Breast epithelium (tissue), 3 donors: Measurements from ENCODE around the gene ARV1.

Source experiments
- POLR2A ChIP-seq: fragments of 450-650 bp; IDR thresholded peaks from one replicate; pipeline ENCODE4 v1.6.1; 2016; ENCODE audit warnings: antibody characterized with exemption, mild to moderate bottlenecking, moderate library complexity
- POLR2AphosphoS5 ChIP-seq, 3 donors: sonication (generic); formaldehyde crosslinking; IDR thresholded peaks; one replicate each; pipeline ENCODE4 v1.6.1; 2017; ENCODE audit warnings: antibody characterized with exemption in 3 of 3
- TF ChIP-seq, protein P1 (sequence below), 3 donors: fragments of 450-650 bp; IDR thresholded peaks; one replicate each; pipeline ENCODE4 v1.5.1; 2016 to 2017; ENCODE audit warnings: antibody characterized with exemption in 3 of 3, mild to moderate bottlenecking in 3 of 3, moderate library complexity in 3 of 3

DNA sequence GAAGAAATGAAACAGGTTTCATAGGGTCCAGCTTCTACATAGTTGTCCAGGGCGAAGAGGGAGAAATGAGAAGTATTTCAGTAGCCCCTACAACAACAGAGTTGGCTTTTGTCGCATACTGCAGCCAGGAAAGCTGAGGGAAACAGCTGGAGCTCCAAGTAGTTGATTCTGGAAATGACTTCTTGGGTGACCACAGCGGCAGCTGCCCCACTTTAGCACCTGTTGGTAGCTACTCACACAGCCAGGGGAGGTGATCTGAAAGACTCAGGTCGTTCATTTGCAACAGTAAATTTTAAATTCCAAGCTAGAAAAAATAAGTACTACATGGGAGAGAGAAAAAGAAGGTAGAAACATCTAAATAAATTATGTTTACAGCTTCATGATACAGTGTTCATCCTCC lies 2.5 kb upstream of the ARV1 start:
- TF ChIP-seq, protein P1, sequence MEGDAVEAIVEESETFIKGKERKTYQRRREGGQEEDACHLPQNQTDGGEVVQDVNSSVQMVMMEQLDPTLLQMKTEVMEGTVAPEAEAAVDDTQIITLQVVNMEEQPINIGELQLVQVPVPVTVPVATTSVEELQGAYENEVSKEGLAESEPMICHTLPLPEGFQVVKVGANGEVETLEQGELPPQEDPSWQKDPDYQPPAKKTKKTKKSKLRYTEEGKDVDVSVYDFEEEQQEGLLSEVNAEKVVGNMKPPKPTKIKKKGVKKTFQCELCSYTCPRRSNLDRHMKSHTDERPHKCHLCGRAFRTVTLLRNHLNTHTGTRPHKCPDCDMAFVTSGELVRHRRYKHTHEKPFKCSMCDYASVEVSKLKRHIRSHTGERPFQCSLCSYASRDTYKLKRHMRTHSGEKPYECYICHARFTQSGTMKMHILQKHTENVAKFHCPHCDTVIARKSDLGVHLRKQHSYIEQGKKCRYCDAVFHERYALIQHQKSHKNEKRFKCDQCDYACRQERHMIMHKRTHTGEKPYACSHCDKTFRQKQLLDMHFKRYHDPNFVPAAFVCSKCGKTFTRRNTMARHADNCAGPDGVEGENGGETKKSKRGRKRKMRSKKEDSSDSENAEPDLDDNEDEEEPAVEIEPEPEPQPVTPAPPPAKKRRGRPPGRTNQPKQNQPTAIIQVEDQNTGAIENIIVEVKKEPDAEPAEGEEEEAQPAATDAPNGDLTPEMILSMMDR (IDR thresholded peaks at IDR 0.05): no peak
- TF ChIP-seq POLR2AphosphoS5 (IDR thresholded peaks at IDR 0.05) (no peak), POLR2A (no peak)
